PFSK-1 (cell line): ENCODE results near the gene ARF1.
A peak's percentile ranks its signal among the peaks of the same experiment; 100 is the strongest.

ENCODE experiments used
- FOXP2 ChIP-seq: optimal IDR thresholded peaks from 2 replicates; pipeline ENCODE3; 2011; ENCODE audit warnings: borderline replicate concordance, control low read depth, inconsistent platforms; ENCODE audit not compliant: insufficient read depth; ENCODE audit errors: extremely low read length, extremely low read depth
- POLR2AphosphoS5 ChIP-seq: IDR thresholded peaks from 2 replicates; pipeline ENCODE4 v1.6.1; 2012; ENCODE audit warnings: low read depth, mild to moderate bottlenecking, control low read depth, low read length, moderate library complexity
- REST ChIP-seq, 2 experiments: IDR thresholded peaks; 2 replicates each; pipeline versions ENCODE4 v1.6.1 to v1.8.0; 2011 to 2012; ENCODE audit warnings: low read depth in 2 of 2, low read length in 2 of 2, control low read depth in 1 of 2, inconsistent platforms in 1 of 2, mild to moderate bottlenecking in 1 of 2, moderate library complexity in 1 of 2; ENCODE audit not compliant: insufficient read depth in 1 of 2
- SIN3A ChIP-seq: IDR thresholded peaks from 2 replicates; pipeline ENCODE4 v1.6.1; 2012; ENCODE audit warnings: mild to moderate bottlenecking, low read length, moderate library complexity, borderline replicate concordance; ENCODE audit not compliant: insufficient read depth
- TAF1 ChIP-seq: IDR thresholded peaks from 2 replicates; pipeline ENCODE4 v1.6.1; 2012; ENCODE audit warnings: low read length, control low read depth, borderline replicate concordance; ENCODE audit not compliant: insufficient read depth

The ARF1 gene

GRCh38 chr1:228107636-228108035 lies 25.1 kb downstream of the ARF1 start:
- TF ChIP-seq SIN3A: no peak
- TF ChIP-seq FOXP2: no peak
- TF ChIP-seq TAF1: no peak
- no peak for TF ChIP-seq POLR2AphosphoS5
- TF ChIP-seq REST (IDR thresholded peaks at IDR 0.05; ENCODE audit: insufficient read depth in 1 of 2, low read depth in 2 of 2, low read length in 2 of 2): no peak

GRCh38 chr1:228108055-228108690 lies 25.7 kb downstream of the ARF1 start:
- no peak for TF ChIP-seq FOXP2
- no peak for TF ChIP-seq REST (IDR thresholded peaks at IDR 0.05; ENCODE audit: insufficient read depth in 1 of 2, low read depth in 2 of 2, low read length in 2 of 2)
- no peak for TF ChIP-seq SIN3A
- no peak for TF ChIP-seq POLR2AphosphoS5
- TF ChIP-seq TAF1: no peak

- TF ChIP-seq POLR2AphosphoS5 (no peak), FOXP2 (no peak), TAF1 (no peak), SIN3A (no peak), REST (IDR thresholded peaks at IDR 0.05; ENCODE audit: insufficient read depth in 1 of 2, low read depth in 2 of 2, low read length in 2 of 2) (no peak)
Observed at GRCh38 chr1:228108742-228109072, 26.2 kb downstream of the ARF1 start.

- peak; percentile 56; the same call in 1 of the 2 replicates for TF ChIP-seq SIN3A
- no peak for TF ChIP-seq TAF1
- peak; percentile 95 for TF ChIP-seq POLR2AphosphoS5
- peak in 1 of 2 experiments; percentile 50; a peak in 1 of 4 replicates for TF ChIP-seq REST (IDR thresholded peaks at IDR 0.05; ENCODE audit: insufficient read depth in 1 of 2, low read depth in 2 of 2, low read length in 2 of 2)
Observed at GRCh38 chr1:228109073-228109961, 26.8 kb downstream of the ARF1 start, which contains the start of gene MRPL55. TSS of gene MRPL55 (minus strand) at chr1:228109299. CDS start at chr1:228108260, 1,039 bp downstream.
